ENCODE data around the gene TMEM198. TPM values are rescaled to one million over a fixed set of nuclear protein-coding genes. Genes with fewer than 3 reads are reported as not detected.

Gene TMEM198
- total and polyA plus RNA-seq, 2 experiments from 2014 or later, result 5.6 to 13.7 TPM

- Mint-ChIP-seq H3K4me1 (peaks cover 76% of the 10 kb centered on the region), H3K9me3 (no peaks in the 10 kb centered on the region), H3K27ac (no peak overlapping the region), H3K36me3 (ENCODE audit: low read depth) (no peaks in the 10 kb centered on the region), H3K27me3 (ENCODE audit: insufficient read depth, low read depth, poor library complexity) (peaks cover 69% of the 10 kb centered on the region), H3K4me3 (no peak overlapping the region)
- Histone ChIP-seq H3K4me3 (no peak overlapping the region), H3F3A (replicated peaks; ENCODE audit: low read depth) (0 out of 2 replicates have a peak, but pooled peaks cover 4% of the 10 kb centered on the region), H3K9me2 (ENCODE audit: insufficient read depth) (no peaks in the 10 kb centered on the region), H2AFZ (no peak overlapping the region), H3K36me3 (ENCODE audit: insufficient read depth) (no peaks in the 10 kb centered on the region), H3K79me2 (replicated peaks; ENCODE audit: insufficient read depth) (no peaks in the 10 kb centered on the region), H3K4me1 (ENCODE audit: insufficient read depth) (peaks cover 47% of the 10 kb centered on the region), H3K27me3 (ENCODE audit: insufficient read depth) (peaks cover 85% of the 10 kb centered on the region), H4K20me1 (replicated peaks; ENCODE audit: insufficient read depth) (no peaks in the 10 kb centered on the region), H3K4me2 (no peak overlapping the region), H3K27ac (ENCODE audit: low read depth) (no peak overlapping the region)
- DNase-seq (ENCODE audit: low spot score) (no peak), ATAC-seq (no peak)
- TF ChIP-seq ETS1 (IDR thresholded peaks at IDR 0.05), result no peak
- TF ChIP-seq STAT1 (IDR thresholded peaks at IDR 0.05; ENCODE audit: unreplicated experiment), result no peak
- TF ChIP-seq REST (IDR thresholded peaks at IDR 0.05; ENCODE audit: unreplicated experiment), result no peak
- TF ChIP-seq, protein P1, sequence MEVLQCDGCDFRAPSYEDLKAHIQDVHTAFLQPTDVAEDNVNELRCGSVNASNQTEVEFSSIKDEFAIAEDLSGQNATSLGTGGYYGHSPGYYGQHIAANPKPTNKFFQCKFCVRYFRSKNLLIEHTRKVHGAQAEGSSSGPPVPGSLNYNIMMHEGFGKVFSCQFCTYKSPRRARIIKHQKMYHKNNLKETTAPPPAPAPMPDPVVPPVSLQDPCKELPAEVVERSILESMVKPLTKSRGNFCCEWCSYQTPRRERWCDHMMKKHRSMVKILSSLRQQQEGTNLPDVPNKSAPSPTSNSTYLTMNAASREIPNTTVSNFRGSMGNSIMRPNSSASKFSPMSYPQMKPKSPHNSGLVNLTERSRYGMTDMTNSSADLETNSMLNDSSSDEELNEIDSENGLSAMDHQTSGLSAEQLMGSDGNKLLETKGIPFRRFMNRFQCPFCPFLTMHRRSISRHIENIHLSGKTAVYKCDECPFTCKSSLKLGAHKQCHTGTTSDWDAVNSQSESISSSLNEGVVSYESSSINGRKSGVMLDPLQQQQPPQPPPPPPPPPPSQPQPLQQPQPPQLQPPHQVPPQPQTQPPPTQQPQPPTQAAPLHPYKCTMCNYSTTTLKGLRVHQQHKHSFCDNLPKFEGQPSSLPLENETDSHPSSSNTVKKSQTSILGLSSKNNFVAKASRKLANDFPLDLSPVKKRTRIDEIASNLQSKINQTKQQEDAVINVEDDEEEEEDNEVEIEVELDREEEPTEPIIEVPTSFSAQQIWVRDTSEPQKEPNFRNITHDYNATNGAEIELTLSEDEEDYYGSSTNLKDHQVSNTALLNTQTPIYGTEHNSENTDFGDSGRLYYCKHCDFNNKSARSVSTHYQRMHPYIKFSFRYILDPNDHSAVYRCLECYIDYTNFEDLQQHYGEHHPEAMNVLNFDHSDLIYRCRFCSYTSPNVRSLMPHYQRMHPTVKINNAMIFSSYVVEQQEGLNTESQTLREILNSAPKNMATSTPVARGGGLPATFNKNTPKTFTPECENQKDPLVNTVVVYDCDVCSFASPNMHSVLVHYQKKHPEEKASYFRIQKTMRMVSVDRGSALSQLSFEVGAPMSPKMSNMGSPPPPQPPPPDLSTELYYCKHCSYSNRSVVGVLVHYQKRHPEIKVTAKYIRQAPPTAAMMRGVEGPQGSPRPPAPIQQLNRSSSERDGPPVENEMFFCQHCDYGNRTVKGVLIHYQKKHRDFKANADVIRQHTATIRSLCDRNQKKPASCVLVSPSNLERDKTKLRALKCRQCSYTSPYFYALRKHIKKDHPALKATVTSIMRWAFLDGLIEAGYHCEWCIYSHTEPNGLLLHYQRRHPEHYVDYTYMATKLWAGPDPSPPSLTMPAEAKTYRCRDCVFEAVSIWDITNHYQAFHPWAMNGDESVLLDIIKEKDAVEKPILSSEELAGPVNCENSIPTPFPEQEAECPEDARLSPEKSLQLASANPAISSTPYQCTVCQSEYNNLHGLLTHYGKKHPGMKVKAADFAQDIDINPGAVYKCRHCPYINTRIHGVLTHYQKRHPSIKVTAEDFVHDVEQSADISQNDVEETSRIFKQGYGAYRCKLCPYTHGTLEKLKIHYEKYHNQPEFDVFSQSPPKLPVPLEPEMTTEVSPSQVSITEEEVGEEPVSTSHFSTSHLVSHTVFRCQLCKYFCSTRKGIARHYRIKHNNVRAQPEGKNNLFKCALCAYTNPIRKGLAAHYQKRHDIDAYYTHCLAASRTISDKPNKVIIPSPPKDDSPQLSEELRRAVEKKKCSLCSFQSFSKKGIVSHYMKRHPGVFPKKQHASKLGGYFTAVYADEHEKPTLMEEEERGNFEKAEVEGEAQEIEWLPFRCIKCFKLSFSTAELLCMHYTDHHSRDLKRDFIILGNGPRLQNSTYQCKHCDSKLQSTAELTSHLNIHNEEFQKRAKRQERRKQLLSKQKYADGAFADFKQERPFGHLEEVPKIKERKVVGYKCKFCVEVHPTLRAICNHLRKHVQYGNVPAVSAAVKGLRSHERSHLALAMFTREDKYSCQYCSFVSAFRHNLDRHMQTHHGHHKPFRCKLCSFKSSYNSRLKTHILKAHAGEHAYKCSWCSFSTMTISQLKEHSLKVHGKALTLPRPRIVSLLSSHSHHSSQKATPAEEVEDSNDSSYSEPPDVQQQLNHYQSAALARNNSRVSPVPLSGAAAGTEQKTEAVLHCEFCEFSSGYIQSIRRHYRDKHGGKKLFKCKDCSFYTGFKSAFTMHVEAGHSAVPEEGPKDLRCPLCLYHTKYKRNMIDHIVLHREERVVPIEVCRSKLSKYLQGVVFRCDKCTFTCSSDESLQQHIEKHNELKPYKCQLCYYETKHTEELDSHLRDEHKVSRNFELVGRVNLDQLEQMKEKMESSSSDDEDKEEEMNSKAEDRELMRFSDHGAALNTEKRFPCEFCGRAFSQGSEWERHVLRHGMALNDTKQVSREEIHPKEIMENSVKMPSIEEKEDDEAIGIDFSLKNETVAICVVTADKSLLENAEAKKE (CRISPR knock-in tag; IDR thresholded peaks at IDR 0.05), result no peak
- no peak for TF ChIP-seq CTCF (conservative IDR thresholded peaks at IDR 0.05; ENCODE audit: low read depth in 2 of 2)
- TF ChIP-seq ZNF114 (CRISPR knock-in tag; IDR thresholded peaks at IDR 0.05), result no peak
- no peak for TF ChIP-seq NANOG (IDR thresholded peaks at IDR 0.05; ENCODE audit: borderline replicate concordance)
- TF ChIP-seq POLR2AphosphoS5 (IDR thresholded peaks at IDR 0.05; ENCODE audit: low read depth), result no peak
- TF ChIP-seq EZH2 (IDR thresholded peaks at IDR 0.05; ENCODE audit: low read depth, unreplicated experiment), result no peak
- no peak for TF ChIP-seq CREB1 (CRISPR knock-in tag; IDR thresholded peaks at IDR 0.05; ENCODE audit: low read depth)
- no peak for TF ChIP-seq JUNB (IDR thresholded peaks at IDR 0.05; ENCODE audit: unreplicated experiment)
- no peak for TF ChIP-seq EZH2phosphoT487 (IDR thresholded peaks at IDR 0.05; ENCODE audit: unreplicated experiment)
- no peak for TF ChIP-seq ZNF331 (CRISPR knock-in tag; IDR thresholded peaks at IDR 0.05; ENCODE audit: low read depth)
Measured at GRCh38 chr2:219514836-219515235, 29.0 kb upstream of the TMEM198 start.

Data from GM23338 (cell line).